Chondrocyte (in vitro differentiated cells): Measurements from ENCODE around the gene C1QL2. TPM values are rescaled to one million over a fixed set of nuclear protein-coding genes. Genes with fewer than 3 reads are reported as not detected.

Experiments
- DNase-seq: peaks from one replicate; pipeline ENCODE4 v3.0.0; 2021; ENCODE audit warnings: mixed read lengths, low spot score
- H3K27ac Mint-ChIP-seq: one replicate; pipeline ENCODE4 v1.8.0; 2021; ENCODE audit warnings: mild to moderate bottlenecking, moderate library complexity, mixed read lengths; ENCODE audit not compliant: unreplicated experiment
- H3K27me3 Mint-ChIP-seq: 2 replicates; pipeline ENCODE4 v1.8.0; 2021; ENCODE audit warnings: low read depth, mixed read lengths
- H3K36me3 Mint-ChIP-seq: 2 replicates; pipeline ENCODE4 v1.8.0; 2021; ENCODE audit warnings: low read depth, mixed read lengths
- H3K4me1 Mint-ChIP-seq: 2 replicates; pipeline ENCODE4 v1.8.0; 2021; ENCODE audit warnings: low read depth, mild to moderate bottlenecking, mixed read lengths
- H3K4me3 Mint-ChIP-seq: one replicate; pipeline ENCODE4 v1.8.0; 2021; ENCODE audit warnings: mild to moderate bottlenecking, moderate library complexity, mixed read lengths; ENCODE audit not compliant: unreplicated experiment
- H3K9me3 Mint-ChIP-seq: 2 replicates; pipeline ENCODE4 v1.8.0; 2021; ENCODE audit warnings: low read depth, mixed read lengths
- total RNA-seq: library from RNA; stranded (reverse); gene quantifications from 3 replicates; pipeline ENCODE4 v1.2.1, GENCODE V29; 2021
- TF ChIP-seq, protein P1 (sequence below): fragments of 200-600 bp; sonication (generic); IDR thresholded peaks from 2 replicates; pipeline ENCODE4 v1.5.0; 2021; ENCODE audit warnings: antibody characterized with exemption, mild to moderate bottlenecking, moderate library complexity

C1QL2 gene
- total RNA-seq, 1 donor from 2014 or later: not detected

DNA sequence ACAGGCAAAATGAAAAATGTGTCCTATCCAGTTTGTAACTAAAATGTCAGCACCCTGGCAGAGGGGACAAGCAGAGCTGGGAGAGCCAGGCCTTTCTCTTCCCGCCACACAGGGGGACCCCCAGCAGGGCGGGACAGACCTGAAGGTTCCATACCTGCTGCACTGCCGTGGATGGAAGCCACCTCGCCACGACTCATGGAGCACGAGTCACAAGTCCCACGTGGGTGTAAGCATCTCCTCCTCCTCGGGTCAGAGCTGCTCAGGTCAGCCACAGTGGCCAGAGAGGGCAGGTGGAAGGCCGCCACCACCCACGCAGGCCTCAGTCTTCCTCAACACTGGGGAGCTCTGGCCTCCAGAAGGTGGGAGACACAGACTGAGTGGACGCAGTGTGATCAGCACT lies 21.0 kb downstream of the C1QL2 start:
- peaks cover 4% of the 10 kb centered on the region for H3K9me3 Mint-ChIP-seq
- peaks cover 2% of the 10 kb centered on the region for H3K36me3 Mint-ChIP-seq
- H3K4me3 Mint-ChIP-seq: no peak overlapping the region
- H3K4me1 Mint-ChIP-seq: no peaks in the 10 kb centered on the region
- H3K27me3 Mint-ChIP-seq: peaks cover 59% of the 10 kb centered on the region
- peak; percentile 85 for DNase-seq
- H3K27ac Mint-ChIP-seq: no peak overlapping the region
- TF ChIP-seq, protein P1, sequence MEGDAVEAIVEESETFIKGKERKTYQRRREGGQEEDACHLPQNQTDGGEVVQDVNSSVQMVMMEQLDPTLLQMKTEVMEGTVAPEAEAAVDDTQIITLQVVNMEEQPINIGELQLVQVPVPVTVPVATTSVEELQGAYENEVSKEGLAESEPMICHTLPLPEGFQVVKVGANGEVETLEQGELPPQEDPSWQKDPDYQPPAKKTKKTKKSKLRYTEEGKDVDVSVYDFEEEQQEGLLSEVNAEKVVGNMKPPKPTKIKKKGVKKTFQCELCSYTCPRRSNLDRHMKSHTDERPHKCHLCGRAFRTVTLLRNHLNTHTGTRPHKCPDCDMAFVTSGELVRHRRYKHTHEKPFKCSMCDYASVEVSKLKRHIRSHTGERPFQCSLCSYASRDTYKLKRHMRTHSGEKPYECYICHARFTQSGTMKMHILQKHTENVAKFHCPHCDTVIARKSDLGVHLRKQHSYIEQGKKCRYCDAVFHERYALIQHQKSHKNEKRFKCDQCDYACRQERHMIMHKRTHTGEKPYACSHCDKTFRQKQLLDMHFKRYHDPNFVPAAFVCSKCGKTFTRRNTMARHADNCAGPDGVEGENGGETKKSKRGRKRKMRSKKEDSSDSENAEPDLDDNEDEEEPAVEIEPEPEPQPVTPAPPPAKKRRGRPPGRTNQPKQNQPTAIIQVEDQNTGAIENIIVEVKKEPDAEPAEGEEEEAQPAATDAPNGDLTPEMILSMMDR: no peak

GRCh38 chr2:119136872-119137271 lies 21.7 kb downstream of the C1QL2 start:
- Mint-ChIP-seq H3K27me3 (peaks cover 56% of the 10 kb centered on the region), H3K4me1 (no peaks in the 10 kb centered on the region), H3K4me3 (no peak overlapping the region), H3K9me3 (peaks cover 4% of the 10 kb centered on the region), H3K36me3 (peaks cover 2% of the 10 kb centered on the region), H3K27ac (no peak overlapping the region)
- DNase-seq: peak; percentile 54
- TF ChIP-seq, protein P1: no peak

DNA sequence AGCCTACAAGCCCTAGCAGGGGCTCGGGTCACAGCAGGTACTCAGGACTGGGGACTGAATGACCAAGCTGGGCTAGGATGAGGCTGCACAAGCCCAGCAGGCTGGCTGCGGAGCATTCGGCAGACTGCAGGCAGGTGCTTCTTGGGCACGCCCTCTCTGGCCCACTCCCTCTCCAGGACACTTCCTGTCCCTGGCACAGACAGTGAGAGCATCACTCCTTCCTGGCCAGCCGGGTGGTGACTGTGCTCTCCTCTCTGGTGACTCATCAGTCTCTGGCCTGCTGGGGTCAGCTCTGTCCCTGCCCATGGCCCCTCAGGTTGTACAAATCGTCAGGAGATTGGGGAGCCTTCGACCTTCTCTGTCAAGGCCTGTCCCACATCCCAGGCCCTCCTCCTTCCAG lies 22.5 kb downstream of the C1QL2 start:
- Mint-ChIP-seq H3K4me3 (no peak overlapping the region), H3K27ac (no peak overlapping the region), H3K36me3 (peaks cover 2% of the 10 kb centered on the region), H3K4me1 (no peaks in the 10 kb centered on the region), H3K9me3 (peaks cover 4% of the 10 kb centered on the region), H3K27me3 (peaks cover 54% of the 10 kb centered on the region)
- peak; percentile 76 for DNase-seq
- TF ChIP-seq, protein P1: no peak

GRCh38 chr2:119134775-119135174 lies 23.8 kb downstream of the C1QL2 start:
- peak; percentile 52 for DNase-seq
- Mint-ChIP-seq H3K27me3 (peaks cover 53% of the 10 kb centered on the region), H3K27ac (no peak overlapping the region)

GRCh38 chr2:119126650-119127049 lies 31.9 kb downstream of the C1QL2 start:
- TF ChIP-seq, protein P1: peak; percentile 67
- Mint-ChIP-seq H3K4me3 (no peak overlapping the region), H3K27me3 (peaks cover 59% of the 10 kb centered on the region), H3K36me3 (no peaks in the 10 kb centered on the region), H3K4me1 (no peaks in the 10 kb centered on the region), H3K27ac (no peak overlapping the region), H3K9me3 (no peaks in the 10 kb centered on the region)
- DNase-seq: no peak

More at GRCh38 chr2:119134775-119135174, 23.8 kb downstream of the C1QL2 start:
- Mint-ChIP-seq H3K36me3 (peaks cover 2% of the 10 kb centered on the region), H3K9me3 (peaks cover 4% of the 10 kb centered on the region), H3K4me3 (no peak overlapping the region), H3K4me1 (no peaks in the 10 kb centered on the region)
- TF ChIP-seq, protein P1: no peak
